ENCODE measurements around the gene GRID2.
"Not testable (repeated sequence)": the region's sequence is repeated elsewhere in the genome, so short reads cannot be mapped to it uniquely, and the experiment has no call there.

Gene GRID2

DNA sequence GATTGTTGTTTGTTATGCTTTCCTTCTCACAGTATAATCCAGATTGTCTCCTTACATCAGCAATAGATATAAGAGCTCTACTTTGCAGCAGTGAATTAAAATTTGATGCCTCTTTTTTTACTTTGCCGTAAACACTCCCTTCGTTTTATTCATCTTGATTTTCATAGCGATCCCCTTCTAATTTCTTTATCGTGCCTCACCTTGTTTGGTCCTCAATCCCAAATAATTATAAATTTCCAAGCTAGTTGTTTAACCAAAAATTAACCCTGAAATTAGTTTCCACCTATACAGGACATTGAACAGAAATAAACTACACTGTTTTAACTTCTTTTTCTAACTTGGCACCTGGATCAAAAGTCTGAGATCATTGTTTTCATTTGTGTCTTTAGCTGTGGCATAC, 35.1 kb upstream of the GRID2 start:
- TF ChIP-seq, protein P1, sequence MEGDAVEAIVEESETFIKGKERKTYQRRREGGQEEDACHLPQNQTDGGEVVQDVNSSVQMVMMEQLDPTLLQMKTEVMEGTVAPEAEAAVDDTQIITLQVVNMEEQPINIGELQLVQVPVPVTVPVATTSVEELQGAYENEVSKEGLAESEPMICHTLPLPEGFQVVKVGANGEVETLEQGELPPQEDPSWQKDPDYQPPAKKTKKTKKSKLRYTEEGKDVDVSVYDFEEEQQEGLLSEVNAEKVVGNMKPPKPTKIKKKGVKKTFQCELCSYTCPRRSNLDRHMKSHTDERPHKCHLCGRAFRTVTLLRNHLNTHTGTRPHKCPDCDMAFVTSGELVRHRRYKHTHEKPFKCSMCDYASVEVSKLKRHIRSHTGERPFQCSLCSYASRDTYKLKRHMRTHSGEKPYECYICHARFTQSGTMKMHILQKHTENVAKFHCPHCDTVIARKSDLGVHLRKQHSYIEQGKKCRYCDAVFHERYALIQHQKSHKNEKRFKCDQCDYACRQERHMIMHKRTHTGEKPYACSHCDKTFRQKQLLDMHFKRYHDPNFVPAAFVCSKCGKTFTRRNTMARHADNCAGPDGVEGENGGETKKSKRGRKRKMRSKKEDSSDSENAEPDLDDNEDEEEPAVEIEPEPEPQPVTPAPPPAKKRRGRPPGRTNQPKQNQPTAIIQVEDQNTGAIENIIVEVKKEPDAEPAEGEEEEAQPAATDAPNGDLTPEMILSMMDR (IDR thresholded peaks at IDR 0.05), result no peak
- no peak for TF ChIP-seq ZFX (IDR thresholded peaks at IDR 0.05; ENCODE audit: borderline replicate concordance)
- H3K27ac ChIP-seq, result no peak overlapping the region

DNA sequence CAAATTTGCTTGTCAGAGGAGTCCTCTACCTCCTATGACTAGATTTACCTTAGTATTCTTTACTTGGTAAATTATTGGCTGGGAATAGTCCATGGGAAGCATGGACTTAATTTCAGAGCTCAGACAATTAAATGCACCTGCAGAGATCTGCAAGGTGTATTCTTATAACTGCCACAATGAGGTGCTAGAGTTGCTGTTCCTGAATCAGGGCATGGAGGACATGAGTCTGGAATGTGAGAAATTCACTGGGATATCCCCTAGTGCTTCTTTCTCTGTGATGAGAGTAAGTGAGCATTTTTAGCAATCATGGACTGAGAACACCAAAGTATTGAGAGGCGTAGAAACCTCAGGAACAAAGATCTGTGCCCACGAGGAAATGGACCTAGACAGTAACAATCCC, 32.9 kb upstream of the GRID2 start:
- TF ChIP-seq ZFX (IDR thresholded peaks at IDR 0.05; ENCODE audit: borderline replicate concordance), result no peak
- TF ChIP-seq, protein P1 (IDR thresholded peaks at IDR 0.05), result peak; percentile 55
- H3K27ac ChIP-seq, result no peak overlapping the region

DNA sequence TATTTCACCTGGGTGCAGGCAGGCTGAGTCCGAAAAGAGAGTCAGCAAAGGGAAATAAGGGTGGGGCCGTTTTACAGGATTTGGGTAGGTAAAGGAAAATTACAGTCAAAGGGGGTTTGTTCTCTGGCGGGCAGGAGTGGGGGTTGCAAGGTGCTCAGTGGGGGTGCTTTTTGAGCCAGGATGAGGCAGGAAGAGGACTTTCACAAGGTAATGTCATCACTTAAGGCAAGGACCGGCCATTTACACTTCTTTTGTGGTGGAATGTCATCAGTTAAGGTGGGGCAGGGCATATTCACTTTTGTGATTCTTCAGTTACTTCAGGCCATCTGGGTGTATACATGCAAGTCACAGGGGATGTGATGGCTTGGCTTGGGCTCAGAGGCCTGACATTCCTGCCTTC, 32.2 kb upstream of the GRID2 start:
- not testable (repeated sequence) for H3K27ac ChIP-seq

DNA sequence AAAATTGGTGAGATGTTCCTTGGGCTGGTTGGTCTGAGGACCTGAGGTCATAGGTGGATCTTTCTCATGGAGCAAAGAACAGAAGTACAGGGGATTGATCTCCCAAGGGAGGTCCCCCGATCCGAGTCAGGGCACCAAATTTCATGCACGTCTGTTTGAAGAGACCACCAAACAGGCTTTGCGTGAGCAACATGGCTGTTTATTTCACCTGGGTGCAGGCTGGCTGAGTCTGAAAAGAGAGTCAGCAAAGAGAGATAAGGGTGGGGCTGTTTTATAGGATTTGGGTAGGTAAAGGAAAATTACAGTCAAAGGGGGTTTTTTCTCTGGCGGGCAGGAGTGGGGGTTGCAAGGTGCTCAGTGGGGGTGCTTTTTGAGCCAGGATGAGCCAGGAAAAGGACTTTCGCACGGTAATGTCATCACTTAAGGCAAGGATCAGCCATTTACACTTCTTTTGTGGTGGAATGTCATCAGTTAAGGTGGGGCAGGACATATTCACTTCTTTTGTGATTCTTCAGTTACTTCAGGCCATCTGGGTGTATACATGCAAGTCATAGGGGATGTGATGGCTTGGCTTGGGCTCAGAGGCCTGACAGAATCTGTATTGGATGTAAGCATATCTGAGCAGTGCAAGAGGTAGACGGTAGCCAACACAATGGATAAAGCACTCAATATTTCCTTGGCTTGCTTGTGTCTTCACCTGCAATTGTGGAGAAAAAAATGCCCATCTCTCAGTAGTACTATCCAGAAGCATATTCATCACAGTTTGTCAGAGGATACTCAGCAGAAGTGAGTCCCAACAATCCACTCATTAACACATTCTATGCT, 26.5 kb upstream of the GRID2 start:
- H3K27ac ChIP-seq, result not testable (repeated sequence)

DNA sequence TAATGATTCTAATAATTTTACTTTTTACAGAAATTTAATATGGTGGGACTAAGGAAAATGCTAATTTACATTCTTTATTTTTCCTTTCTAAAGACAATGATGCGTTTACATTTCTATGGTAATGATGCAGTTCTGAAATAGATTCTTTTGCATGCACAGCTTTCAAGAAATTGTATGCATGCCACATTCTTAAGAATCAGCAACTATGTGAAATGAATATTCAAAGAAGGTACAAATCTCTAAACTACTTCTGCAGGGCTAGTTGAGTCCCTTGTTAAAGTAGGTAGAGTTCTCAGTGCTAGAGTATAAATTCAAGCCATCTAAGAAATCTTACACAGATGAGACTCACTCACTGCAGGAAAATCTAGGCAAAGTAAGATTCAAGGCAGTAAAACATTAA, 24.5 kb upstream of the GRID2 start:
- no peak for TF ChIP-seq ZFX (IDR thresholded peaks at IDR 0.05; ENCODE audit: borderline replicate concordance)
- TF ChIP-seq, protein P1 (IDR thresholded peaks at IDR 0.05), result no peak
- H3K27ac ChIP-seq, result no peak overlapping the region

DNA sequence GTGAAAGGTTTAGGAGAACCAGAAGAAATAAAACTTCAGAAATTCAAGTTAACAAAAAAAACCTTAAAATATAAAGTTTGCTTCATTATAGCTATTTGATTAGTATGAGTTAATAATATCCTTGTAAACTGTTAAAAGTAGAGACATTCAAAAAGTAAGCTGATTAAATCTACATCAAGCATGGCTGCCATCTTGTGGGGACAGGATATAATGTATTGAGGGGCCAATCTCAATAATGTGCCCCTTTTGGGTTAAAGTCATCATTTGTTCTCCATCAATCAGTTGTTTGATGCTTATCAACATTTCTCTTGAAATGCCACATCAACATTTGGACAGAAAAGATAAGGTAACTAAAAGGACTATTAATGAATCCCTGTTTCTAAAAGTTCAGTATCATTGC, 4.6 kb upstream of the GRID2 start:
- H3K27ac ChIP-seq, result no peak overlapping the region
- TF ChIP-seq ZFX (IDR thresholded peaks at IDR 0.05; ENCODE audit: borderline replicate concordance), result no peak
- TF ChIP-seq, protein P1 (IDR thresholded peaks at IDR 0.05), result peak; percentile 20; the same call in 1 of the 2 replicates

DNA sequence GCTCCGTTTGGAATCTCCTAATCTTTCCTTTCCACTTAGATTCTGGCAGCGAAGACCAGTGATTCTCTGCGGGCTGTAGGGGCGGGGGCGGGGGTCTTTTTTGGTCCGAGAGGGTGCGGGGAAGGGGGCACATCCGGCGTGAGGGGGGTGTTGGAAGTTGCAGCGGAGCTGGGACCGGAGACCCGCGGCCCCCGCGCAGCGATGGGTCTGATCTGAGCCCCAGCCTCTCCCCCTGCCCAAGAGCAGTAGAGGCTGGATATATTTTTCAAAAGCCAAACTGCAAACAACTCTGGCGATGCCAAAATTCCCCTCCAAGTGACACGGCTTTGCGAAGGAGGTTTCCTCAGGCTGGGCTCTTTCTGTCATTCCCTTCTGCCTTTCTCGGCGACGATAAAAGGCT, 355 bp downstream of the GRID2 start:
- TF ChIP-seq, protein P1 (IDR thresholded peaks at IDR 0.05), result no peak
- TF ChIP-seq ZFX (IDR thresholded peaks at IDR 0.05; ENCODE audit: borderline replicate concordance), result no peak
- H3K27ac ChIP-seq, result peak overlapping the region; percentile 83

DNA sequence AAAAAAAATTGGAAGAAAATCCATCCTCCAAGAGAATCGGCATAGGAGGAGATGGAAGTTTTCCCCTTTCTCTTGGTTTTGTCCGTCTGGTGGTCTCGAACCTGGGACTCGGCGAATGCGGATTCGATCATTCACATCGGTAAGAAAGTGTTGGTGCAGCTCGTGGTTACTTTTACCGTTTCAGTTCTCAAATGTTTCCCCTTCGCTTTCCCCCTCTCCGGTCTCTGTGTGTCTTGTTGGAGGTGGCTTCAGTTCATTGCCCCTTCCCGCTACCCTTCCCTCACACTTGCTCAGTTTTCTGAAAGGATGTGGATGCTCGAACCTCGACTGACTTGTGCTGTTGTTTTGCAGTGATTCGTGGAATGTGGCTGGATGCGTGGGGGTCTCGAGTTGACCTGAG, 840 bp downstream of the GRID2 start:
- TF ChIP-seq, protein P1 (IDR thresholded peaks at IDR 0.05), result no peak
- no peak for TF ChIP-seq ZFX (IDR thresholded peaks at IDR 0.05; ENCODE audit: borderline replicate concordance)
- peak overlapping the region; percentile 83 for H3K27ac ChIP-seq
